Body of pancreas (tissue), 4 donors: ENCODE measurements around the gene CBS.
"Not testable (repeated sequence)": the region's sequence is repeated elsewhere in the genome, so short reads cannot be mapped to it uniquely, and the experiment has no call there.

Experiments
- POLR2A ChIP-seq, 3 donors: fragments of 450-650 bp; IDR thresholded peaks; one replicate each; pipeline ENCODE4 v1.6.1; 2016; ENCODE audit warnings: antibody characterized with exemption in 3 of 3, mild to moderate bottlenecking in 2 of 3
- TF ChIP-seq, protein P1 (sequence below), 7 experiments: fragments of 450-650 bp in 4 of 7; fragments of 200-600 bp in 3 of 7; sonication (generic) in 3 of 7; IDR thresholded peaks; one replicate each; pipeline ENCODE4 v1.5.1; 2016 to 2019; ENCODE audit warnings: antibody characterized with exemption in 7 of 7

DNA sequence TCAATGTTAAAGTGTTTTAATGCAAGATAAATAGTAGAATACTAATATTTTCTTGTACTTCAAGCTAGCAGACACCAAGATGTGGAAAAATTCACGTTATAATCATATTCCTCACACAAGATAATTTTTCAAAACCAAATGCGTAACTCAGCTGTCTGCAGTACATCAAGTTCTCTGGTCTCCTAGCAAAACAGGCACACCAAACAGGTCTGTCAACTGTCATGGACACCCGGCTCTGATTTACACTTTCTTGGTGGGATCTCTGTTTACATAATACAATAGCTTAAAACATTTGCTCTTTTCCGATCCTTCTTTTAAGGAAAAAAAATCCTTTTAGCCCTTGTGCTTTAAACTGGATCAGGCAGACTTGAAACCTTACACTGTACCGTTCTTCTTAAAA is 26.0 kb upstream of the CBS start:
- TF ChIP-seq, protein P1, sequence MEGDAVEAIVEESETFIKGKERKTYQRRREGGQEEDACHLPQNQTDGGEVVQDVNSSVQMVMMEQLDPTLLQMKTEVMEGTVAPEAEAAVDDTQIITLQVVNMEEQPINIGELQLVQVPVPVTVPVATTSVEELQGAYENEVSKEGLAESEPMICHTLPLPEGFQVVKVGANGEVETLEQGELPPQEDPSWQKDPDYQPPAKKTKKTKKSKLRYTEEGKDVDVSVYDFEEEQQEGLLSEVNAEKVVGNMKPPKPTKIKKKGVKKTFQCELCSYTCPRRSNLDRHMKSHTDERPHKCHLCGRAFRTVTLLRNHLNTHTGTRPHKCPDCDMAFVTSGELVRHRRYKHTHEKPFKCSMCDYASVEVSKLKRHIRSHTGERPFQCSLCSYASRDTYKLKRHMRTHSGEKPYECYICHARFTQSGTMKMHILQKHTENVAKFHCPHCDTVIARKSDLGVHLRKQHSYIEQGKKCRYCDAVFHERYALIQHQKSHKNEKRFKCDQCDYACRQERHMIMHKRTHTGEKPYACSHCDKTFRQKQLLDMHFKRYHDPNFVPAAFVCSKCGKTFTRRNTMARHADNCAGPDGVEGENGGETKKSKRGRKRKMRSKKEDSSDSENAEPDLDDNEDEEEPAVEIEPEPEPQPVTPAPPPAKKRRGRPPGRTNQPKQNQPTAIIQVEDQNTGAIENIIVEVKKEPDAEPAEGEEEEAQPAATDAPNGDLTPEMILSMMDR (IDR thresholded peaks at IDR 0.05): not testable (repeated sequence)
- not testable (repeated sequence) for TF ChIP-seq POLR2A (IDR thresholded peaks at IDR 0.05)
